Progenitor cell of endocrine pancreas (in vitro differentiated cells): Measurements from ENCODE around the gene MME. TPM values are rescaled to one million over a fixed set of nuclear protein-coding genes. Genes with fewer than 3 reads are reported as not detected.

Experiments used
- DNase-seq: peaks from one replicate; pipeline ENCODE4 v3.0.0; 2021; ENCODE audit warnings: low spot score; ENCODE audit not compliant: unreplicated experiment
- H3K27ac Mint-ChIP-seq: 2 replicates; pipeline ENCODE4 v1.8.0; 2021; ENCODE audit warnings: mild to moderate bottlenecking, moderate library complexity, mixed read lengths
- H3K27me3 Mint-ChIP-seq: 2 replicates; pipeline ENCODE4 v1.8.0; 2021; ENCODE audit warnings: mixed read lengths
- H3K36me3 Mint-ChIP-seq: 2 replicates; pipeline ENCODE4 v1.8.0; 2022; ENCODE audit warnings: mixed read lengths; ENCODE audit not compliant: insufficient read depth
- H3K4me1 Mint-ChIP-seq: 2 replicates; pipeline ENCODE4 v1.8.0; 2021; ENCODE audit warnings: low read depth, mixed read lengths
- H3K4me3 Mint-ChIP-seq: 2 replicates; pipeline ENCODE4 v1.8.0; 2021; ENCODE audit warnings: low read depth, mild to moderate bottlenecking, moderate library complexity, mixed read lengths
- H3K9me3 Mint-ChIP-seq: 2 replicates; pipeline ENCODE4 v1.8.0; 2021; ENCODE audit warnings: low read depth, mixed read lengths
- CTCF ChIP-seq: fragments of 200-600 bp; sonication (generic); IDR thresholded peaks from one replicate; pipeline ENCODE4 v1.5.0; 2021; ENCODE audit warnings: antibody characterized with exemption, mild to moderate bottlenecking; ENCODE audit not compliant: unreplicated experiment
- total RNA-seq: library from RNA; stranded (reverse); gene quantifications from 2 replicates; pipeline ENCODE4 v1.2.1, GENCODE V29; 2021

MME gene
- total RNA-seq, 1 donor from 2014 or later = 0.93 TPM

- no peaks in the 10 kb centered on the region for H3K9me3 Mint-ChIP-seq
- H3K4me1 Mint-ChIP-seq = no peaks in the 10 kb centered on the region
- DNase-seq = no peak
- TF ChIP-seq CTCF = no peak
- peaks cover 4% of the 10 kb centered on the region for H3K27me3 Mint-ChIP-seq
- H3K27ac Mint-ChIP-seq = no peak overlapping the region
- no peak overlapping the region for H3K4me3 Mint-ChIP-seq
- H3K36me3 Mint-ChIP-seq = no peaks in the 10 kb centered on the region
These were observed 8.7 kb downstream of the MME start for GRCh38 chr3:155088706-155089345.

GRCh38 chr3:155089495-155089894, 9.4 kb downstream of the MME start:
- Mint-ChIP-seq H3K4me3 (no peak overlapping the region), H3K27me3 (peaks cover 4% of the 10 kb centered on the region), H3K36me3 (no peaks in the 10 kb centered on the region), H3K4me1 (no peaks in the 10 kb centered on the region), H3K9me3 (no peaks in the 10 kb centered on the region), H3K27ac (no peak overlapping the region)
- DNase-seq = no peak
- no peak for TF ChIP-seq CTCF

GRCh38 chr3:155093261-155093660, 13.1 kb downstream of the MME start:
- H3K36me3 Mint-ChIP-seq = no peaks in the 10 kb centered on the region
- no peak for TF ChIP-seq CTCF
- H3K27me3 Mint-ChIP-seq = no peaks in the 10 kb centered on the region
- no peak overlapping the region for H3K27ac Mint-ChIP-seq
- H3K4me3 Mint-ChIP-seq = no peak overlapping the region
- DNase-seq = no peak
- no peaks in the 10 kb centered on the region for H3K4me1 Mint-ChIP-seq
- H3K9me3 Mint-ChIP-seq = no peaks in the 10 kb centered on the region

GRCh38 chr3:155096303-155097008, 16.3 kb downstream of the MME start:
- Mint-ChIP-seq H3K9me3 (no peaks in the 10 kb centered on the region), H3K27me3 (no peaks in the 10 kb centered on the region), H3K27ac (no peak overlapping the region), H3K4me1 (no peaks in the 10 kb centered on the region), H3K36me3 (no peaks in the 10 kb centered on the region), H3K4me3 (no peak overlapping the region)
- TF ChIP-seq CTCF = no peak
- DNase-seq = no peak

GRCh38 chr3:155097009-155097349, 16.9 kb downstream of the MME start:
- Mint-ChIP-seq H3K36me3 (no peaks in the 10 kb centered on the region), H3K27ac (no peak overlapping the region), H3K4me3 (no peak overlapping the region), H3K27me3 (no peaks in the 10 kb centered on the region), H3K4me1 (no peaks in the 10 kb centered on the region), H3K9me3 (no peaks in the 10 kb centered on the region)
- DNase-seq = no peak
- no peak for TF ChIP-seq CTCF
